Measurements from ENCODE around the gene DLG2. TPM values are rescaled to one million over a fixed set of nuclear protein-coding genes. Genes with fewer than 3 reads are reported as not detected.

DLG2 gene
- total RNA-seq, 4 donors from 2014 or later: 6.5 to 14.6 (median 7.2) TPM

- H3K27ac ChIP-seq: no peak overlapping the region
- WGBS, 2 donors: 77 to 89% methylated on average over 8 of the region's 8 CpGs
- H3K4me3 ChIP-seq: no peak overlapping the region
- TF ChIP-seq POLR2A (IDR thresholded peaks at IDR 0.05) (no peak), EP300 (IDR thresholded peaks at IDR 0.05) (no peak)
- TF ChIP-seq, protein P1, sequence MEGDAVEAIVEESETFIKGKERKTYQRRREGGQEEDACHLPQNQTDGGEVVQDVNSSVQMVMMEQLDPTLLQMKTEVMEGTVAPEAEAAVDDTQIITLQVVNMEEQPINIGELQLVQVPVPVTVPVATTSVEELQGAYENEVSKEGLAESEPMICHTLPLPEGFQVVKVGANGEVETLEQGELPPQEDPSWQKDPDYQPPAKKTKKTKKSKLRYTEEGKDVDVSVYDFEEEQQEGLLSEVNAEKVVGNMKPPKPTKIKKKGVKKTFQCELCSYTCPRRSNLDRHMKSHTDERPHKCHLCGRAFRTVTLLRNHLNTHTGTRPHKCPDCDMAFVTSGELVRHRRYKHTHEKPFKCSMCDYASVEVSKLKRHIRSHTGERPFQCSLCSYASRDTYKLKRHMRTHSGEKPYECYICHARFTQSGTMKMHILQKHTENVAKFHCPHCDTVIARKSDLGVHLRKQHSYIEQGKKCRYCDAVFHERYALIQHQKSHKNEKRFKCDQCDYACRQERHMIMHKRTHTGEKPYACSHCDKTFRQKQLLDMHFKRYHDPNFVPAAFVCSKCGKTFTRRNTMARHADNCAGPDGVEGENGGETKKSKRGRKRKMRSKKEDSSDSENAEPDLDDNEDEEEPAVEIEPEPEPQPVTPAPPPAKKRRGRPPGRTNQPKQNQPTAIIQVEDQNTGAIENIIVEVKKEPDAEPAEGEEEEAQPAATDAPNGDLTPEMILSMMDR (IDR thresholded peaks at IDR 0.05): no peak
- H3K27me3 ChIP-seq: no peaks in the 10 kb centered on the region
- no peaks in the 10 kb centered on the region for H3K4me1 ChIP-seq
- no peak for DNase-seq (ENCODE audit: low spot score in 2 of 2)
- H3K36me3 ChIP-seq: no peaks in the 10 kb centered on the region
- H3K9me3 ChIP-seq: no peaks in the 10 kb centered on the region
Measured at GRCh38 chr11:83456566-83456965, 2170.6 kb downstream of the DLG2 start.

GRCh38 chr11:83456075-83456474 is 2171.1 kb downstream of the DLG2 start:
- TF ChIP-seq POLR2A (IDR thresholded peaks at IDR 0.05): no peak
- no peak for TF ChIP-seq EP300 (IDR thresholded peaks at IDR 0.05)
- TF ChIP-seq, protein P1 (IDR thresholded peaks at IDR 0.05): no peak
- no peaks in the 10 kb centered on the region for H3K9me3 ChIP-seq
- no peak overlapping the region for H3K4me3 ChIP-seq
- DNase-seq (ENCODE audit: low spot score in 2 of 2): no peak
- no peaks in the 10 kb centered on the region for H3K36me3 ChIP-seq
- WGBS, 2 donors: 44 to 56% methylated on average over 11 of the region's 11 CpGs
- no peaks in the 10 kb centered on the region for H3K27me3 ChIP-seq
- no peaks in the 10 kb centered on the region for H3K4me1 ChIP-seq
- no peak overlapping the region for H3K27ac ChIP-seq

GRCh38 chr11:83455356-83455755 is 2171.8 kb downstream of the DLG2 start:
- Histone ChIP-seq H3K4me1 (no peaks in the 10 kb centered on the region), H3K9me3 (no peaks in the 10 kb centered on the region), H3K4me3 (no peak overlapping the region), H3K27me3 (no peaks in the 10 kb centered on the region), H3K27ac (no peak overlapping the region), H3K36me3 (no peaks in the 10 kb centered on the region)
- DNase-seq (ENCODE audit: low spot score in 2 of 2): no peak
- TF ChIP-seq POLR2A (IDR thresholded peaks at IDR 0.05): no peak
- TF ChIP-seq EP300 (IDR thresholded peaks at IDR 0.05): no peak
- TF ChIP-seq, protein P1 (IDR thresholded peaks at IDR 0.05): no peak
- WGBS, 2 donors: 78 to 81% methylated on average over 3 of the region's 3 CpGs

- TF ChIP-seq, protein P1 (IDR thresholded peaks at IDR 0.05): no peak
- TF ChIP-seq POLR2A (IDR thresholded peaks at IDR 0.05) (no peak), EP300 (IDR thresholded peaks at IDR 0.05) (no peak)
- H3K9me3 ChIP-seq: no peaks in the 10 kb centered on the region
- no peaks in the 10 kb centered on the region for H3K27me3 ChIP-seq
- no peak for DNase-seq (ENCODE audit: low spot score in 2 of 2)
- H3K27ac ChIP-seq: no peak overlapping the region
- no peak overlapping the region for H3K4me3 ChIP-seq
- H3K4me1 ChIP-seq: no peaks in the 10 kb centered on the region
- 90 to 98% methylated on average over 1 of the region's 1 CpG for WGBS, 2 donors
- H3K36me3 ChIP-seq: no peaks in the 10 kb centered on the region
Measured at GRCh38 chr11:83454674-83455073, 2172.5 kb downstream of the DLG2 start.

- no peaks in the 10 kb centered on the region for H3K9me3 ChIP-seq
- H3K27ac ChIP-seq: no peak overlapping the region
- no peaks in the 10 kb centered on the region for H3K4me1 ChIP-seq
- no peaks in the 10 kb centered on the region for H3K36me3 ChIP-seq
- TF ChIP-seq EP300 (IDR thresholded peaks at IDR 0.05): no peak
- TF ChIP-seq, protein P1 (IDR thresholded peaks at IDR 0.05): no peak
- no peak for TF ChIP-seq POLR2A (IDR thresholded peaks at IDR 0.05)
- 87% methylated on average over 4 of the region's 4 CpGs for WGBS, 2 donors
- H3K4me3 ChIP-seq: no peak overlapping the region
- H3K27me3 ChIP-seq: no peaks in the 10 kb centered on the region
- no peak for DNase-seq (ENCODE audit: low spot score in 2 of 2)
Measured at GRCh38 chr11:83449338-83449913, 2177.7 kb downstream of the DLG2 start.

Data from tibial nerve (tissue), 4 donors.